Left renal pelvis (tissue), 4 donors: ENCODE data around the gene SLC25A26. TPM values are rescaled to one million over a fixed set of nuclear protein-coding genes. Genes with fewer than 3 reads are reported as not detected.

Source experiments
- DNase-seq, 4 donors: peaks; one replicate each; pipeline ENCODE4 v3.0.0-alpha.2; 2013; ENCODE audit warnings: low read depth in 4 of 4, low spot score in 3 of 4
- polyA plus RNA-seq, 4 donors: library from polyadenylated mRNA; unstranded; fragments of 120-200 nt; gene quantifications; one replicate each; pipeline ENCODE4 v1.2.1, GENCODE V29; 2013; ENCODE audit not compliant: insufficient read length in 4 of 4

Gene SLC25A26
- polyA plus RNA-seq, 4 donors: 23.7 to 26.9 (median 24.1) TPM

DNA sequence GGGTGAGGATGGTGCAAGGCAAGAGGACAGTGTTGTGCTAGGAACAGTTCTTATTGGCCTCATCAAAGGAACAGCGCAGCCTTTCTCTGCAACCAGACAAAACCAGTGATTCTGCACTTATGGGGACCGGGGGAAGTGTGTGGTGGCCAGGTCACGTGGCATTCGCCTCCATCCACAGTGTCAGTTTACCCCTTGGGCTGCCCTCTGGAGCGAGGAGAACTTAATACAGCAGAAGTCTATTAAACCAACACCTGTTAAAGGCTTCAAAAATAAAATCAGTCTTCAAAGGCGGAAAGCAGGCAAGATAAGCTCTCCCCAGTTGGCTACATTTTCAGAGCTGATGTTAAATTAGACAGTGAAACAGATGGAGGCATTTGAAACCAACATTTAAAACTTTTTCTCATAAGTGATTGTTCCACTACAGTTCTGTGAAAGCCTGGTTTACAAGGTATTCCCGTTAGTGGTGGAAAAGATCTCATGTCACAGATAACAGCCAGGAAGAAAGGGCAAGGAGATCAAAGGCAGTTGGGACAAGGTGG lies 204.8 kb downstream of the SLC25A26 start:
- DNase-seq: no peak

- no peak for DNase-seq
These were observed 205.3 kb downstream of the SLC25A26 start for GRCh38 chr3:66426135-66426534.

DNA sequence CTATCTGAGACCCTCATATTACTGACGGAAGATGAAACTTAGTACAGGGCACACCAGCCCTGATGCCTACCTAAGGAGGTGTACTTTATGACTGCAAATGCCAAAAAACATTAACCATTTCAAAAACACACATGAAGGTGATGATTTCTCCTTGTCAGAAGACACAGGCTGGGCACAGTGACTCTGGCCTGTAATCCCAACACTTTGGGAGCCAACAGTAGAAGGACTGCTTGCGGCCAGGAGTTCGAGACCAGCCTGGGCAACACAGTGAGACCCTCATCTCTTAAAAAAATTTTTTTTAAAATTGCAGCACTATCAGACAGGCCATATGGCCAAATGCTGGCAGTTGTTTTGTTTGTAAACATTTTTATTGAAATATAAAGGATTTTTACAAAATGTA lies 206.6 kb downstream of the SLC25A26 start:
- DNase-seq: no peak

DNA sequence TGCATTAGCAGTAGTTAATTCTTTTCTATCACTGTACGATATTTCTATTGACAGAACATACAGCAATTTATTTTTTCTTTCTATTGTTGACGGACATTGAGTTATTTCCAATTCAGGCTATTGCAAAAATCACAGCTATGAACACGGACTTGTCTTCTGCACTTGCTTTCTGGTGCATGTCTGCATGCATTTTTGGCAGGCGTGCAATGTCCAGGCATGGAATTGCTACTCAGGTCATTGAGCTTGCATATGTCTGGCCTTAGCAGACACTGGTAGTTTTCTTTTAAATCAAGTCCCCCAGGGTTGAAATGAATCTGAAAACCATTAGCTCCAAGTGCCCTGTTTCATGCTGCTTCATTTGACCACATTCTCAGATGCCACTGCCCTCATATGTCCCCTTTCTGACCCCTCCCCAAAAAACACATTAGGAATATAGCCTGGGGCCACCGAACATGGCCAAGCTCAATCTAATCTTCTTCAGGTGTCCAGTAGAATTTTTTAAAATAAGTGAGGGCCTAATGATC lies 207.2 kb downstream of the SLC25A26 start:
- no peak for DNase-seq

Other genes with a start within 250 kb of the SLC25A26 start
- 10 to 100 TPM in 3 of 4 donors, 1 to 10 TPM in 1; 9.3 to 33.8 (median 26.9) TPM for gene MAGI1, start 182.1 kb upstream of the SLC25A26 start, polyA plus RNA-seq